Inferior parietal cortex (tissue), 1 donor: ENCODE results near the gene SEMA4C.

Source experiments
- DNase-seq: peaks from one replicate; pipeline ENCODE4 v3.0.0-alpha.2; 2016; ENCODE audit errors: extremely low spot score

The SEMA4C gene

GRCh38 chr2:96843538-96844268 is 26.2 kb downstream of the SEMA4C start, which contains the start of gene ANKRD23:
Gene ANKRD23, minus strand, starts transcription at chr2:96844021. Its CDS starts 29 bp downstream, at chr2:96843992.
- DNase-seq = no peak

GRCh38 chr2:96842600-96842999 is 27.3 kb downstream of the SEMA4C start:
- DNase-seq = no peak

- no peak for DNase-seq
Observed at GRCh38 chr2:96841701-96842495, 28.0 kb downstream of the SEMA4C start.

- no peak for DNase-seq
Observed at GRCh38 chr2:96839875-96840850, 29.7 kb downstream of the SEMA4C start.

GRCh38 chr2:96839293-96839874 is 30.5 kb downstream of the SEMA4C start:
- DNase-seq = no peak

GRCh38 chr2:96838345-96839292 is 31.3 kb downstream of the SEMA4C start:
- DNase-seq = no peak

- DNase-seq = no peak
Observed at GRCh38 chr2:96837575-96837974, 32.3 kb downstream of the SEMA4C start.

- no peak for DNase-seq
Observed at GRCh38 chr2:96835830-96836229, 34.0 kb downstream of the SEMA4C start.

GRCh38 chr2:96832754-96833507 is 36.9 kb downstream of the SEMA4C start:
- DNase-seq = no peak

- no peak for DNase-seq
Observed at GRCh38 chr2:96832408-96832753, 37.5 kb downstream of the SEMA4C start.

GRCh38 chr2:96831679-96832078 is 38.2 kb downstream of the SEMA4C start:
- no peak for DNase-seq

- no peak for DNase-seq
Observed at GRCh38 chr2:96830044-96830562, 39.8 kb downstream of the SEMA4C start.

GRCh38 chr2:96828874-96829273 is 41.0 kb downstream of the SEMA4C start:
- DNase-seq = no peak

GRCh38 chr2:96828436-96828835 is 41.4 kb downstream of the SEMA4C start:
- DNase-seq = no peak

- DNase-seq = no peak
Observed at GRCh38 chr2:96826546-96827278, 43.2 kb downstream of the SEMA4C start.

GRCh38 chr2:96825057-96825456 is 44.8 kb downstream of the SEMA4C start:
- no peak for DNase-seq

GRCh38 chr2:96824079-96824870 is 45.6 kb downstream of the SEMA4C start:
- no peak for DNase-seq

- no peak for DNase-seq
Observed at GRCh38 chr2:96823198-96823597, 46.7 kb downstream of the SEMA4C start.
